Measurements from ENCODE around the gene ELMO1. TPM values are rescaled to one million over a fixed set of nuclear protein-coding genes. Genes with fewer than 3 reads are reported as not detected.
"Not testable (repeated sequence)": the region's sequence is repeated elsewhere in the genome, so short reads cannot be mapped to it uniquely, and the experiment has no call there.

Gene ELMO1
- total RNA-seq, 1 donor from 2014 or later = not detected

DNA sequence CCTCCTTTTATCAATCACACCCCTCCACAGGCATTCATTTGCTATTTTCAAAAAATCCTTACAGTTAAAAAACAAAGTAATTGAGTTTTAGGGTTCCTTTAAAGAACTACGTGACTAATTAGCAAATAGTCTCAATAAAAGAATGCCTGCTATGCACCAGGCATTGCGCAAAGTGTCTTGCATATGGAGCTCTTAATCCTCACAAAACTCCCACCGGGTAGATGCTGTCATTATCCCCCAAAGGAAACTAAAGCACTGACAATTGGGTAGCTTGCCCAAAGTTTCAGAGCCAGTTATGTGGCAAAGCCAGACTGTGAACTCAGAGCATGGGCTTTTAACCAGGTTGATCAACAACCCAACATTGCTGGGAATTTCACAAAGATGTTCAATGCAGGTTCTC, 305.7 kb downstream of the ELMO1 start:
- DNase-seq (ENCODE audit: extremely low spot score, unreplicated experiment) = no peak
- Mint-ChIP-seq H3K27me3 (ENCODE audit: unreplicated experiment) (no peaks in the 10 kb centered on the region), H3K4me3 (ENCODE audit: unreplicated experiment) (no peak overlapping the region), H3K9me3 (ENCODE audit: unreplicated experiment) (peaks cover 16% of the 10 kb centered on the region), H3K4me1 (ENCODE audit: unreplicated experiment) (no peaks in the 10 kb centered on the region), H3K27ac (ENCODE audit: unreplicated experiment) (no peak overlapping the region), H3K36me3 (ENCODE audit: unreplicated experiment) (no peaks in the 10 kb centered on the region)
- TF ChIP-seq, protein P1, sequence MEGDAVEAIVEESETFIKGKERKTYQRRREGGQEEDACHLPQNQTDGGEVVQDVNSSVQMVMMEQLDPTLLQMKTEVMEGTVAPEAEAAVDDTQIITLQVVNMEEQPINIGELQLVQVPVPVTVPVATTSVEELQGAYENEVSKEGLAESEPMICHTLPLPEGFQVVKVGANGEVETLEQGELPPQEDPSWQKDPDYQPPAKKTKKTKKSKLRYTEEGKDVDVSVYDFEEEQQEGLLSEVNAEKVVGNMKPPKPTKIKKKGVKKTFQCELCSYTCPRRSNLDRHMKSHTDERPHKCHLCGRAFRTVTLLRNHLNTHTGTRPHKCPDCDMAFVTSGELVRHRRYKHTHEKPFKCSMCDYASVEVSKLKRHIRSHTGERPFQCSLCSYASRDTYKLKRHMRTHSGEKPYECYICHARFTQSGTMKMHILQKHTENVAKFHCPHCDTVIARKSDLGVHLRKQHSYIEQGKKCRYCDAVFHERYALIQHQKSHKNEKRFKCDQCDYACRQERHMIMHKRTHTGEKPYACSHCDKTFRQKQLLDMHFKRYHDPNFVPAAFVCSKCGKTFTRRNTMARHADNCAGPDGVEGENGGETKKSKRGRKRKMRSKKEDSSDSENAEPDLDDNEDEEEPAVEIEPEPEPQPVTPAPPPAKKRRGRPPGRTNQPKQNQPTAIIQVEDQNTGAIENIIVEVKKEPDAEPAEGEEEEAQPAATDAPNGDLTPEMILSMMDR (IDR thresholded peaks at IDR 0.05) = no peak

DNA sequence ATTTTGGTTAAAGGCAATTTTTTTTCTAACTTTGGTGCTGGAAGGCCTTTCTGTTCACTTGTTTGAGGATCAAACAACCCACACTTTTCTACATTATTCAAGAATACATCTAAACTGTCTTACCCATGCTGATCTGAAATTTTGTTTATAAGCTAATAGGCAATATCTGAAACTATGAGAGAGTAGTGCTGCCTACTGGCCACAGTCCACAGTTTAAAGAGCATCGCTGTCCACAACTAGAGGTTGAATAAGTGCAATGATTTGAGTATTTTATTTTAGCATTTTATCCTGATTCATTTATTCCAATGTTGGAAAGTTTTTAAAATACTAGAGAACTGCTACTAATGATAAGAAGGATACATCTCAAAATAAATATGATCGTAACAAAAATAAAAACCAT, 306.9 kb downstream of the ELMO1 start:
- Mint-ChIP-seq H3K27ac (ENCODE audit: unreplicated experiment) (no peak overlapping the region), H3K27me3 (ENCODE audit: unreplicated experiment) (no peaks in the 10 kb centered on the region), H3K36me3 (ENCODE audit: unreplicated experiment) (no peaks in the 10 kb centered on the region), H3K4me3 (ENCODE audit: unreplicated experiment) (no peak overlapping the region), H3K4me1 (ENCODE audit: unreplicated experiment) (no peaks in the 10 kb centered on the region), H3K9me3 (ENCODE audit: unreplicated experiment) (peaks cover 17% of the 10 kb centered on the region)
- no peak for DNase-seq (ENCODE audit: extremely low spot score, unreplicated experiment)
- TF ChIP-seq, protein P1 (IDR thresholded peaks at IDR 0.05) = peak; percentile 50

DNA sequence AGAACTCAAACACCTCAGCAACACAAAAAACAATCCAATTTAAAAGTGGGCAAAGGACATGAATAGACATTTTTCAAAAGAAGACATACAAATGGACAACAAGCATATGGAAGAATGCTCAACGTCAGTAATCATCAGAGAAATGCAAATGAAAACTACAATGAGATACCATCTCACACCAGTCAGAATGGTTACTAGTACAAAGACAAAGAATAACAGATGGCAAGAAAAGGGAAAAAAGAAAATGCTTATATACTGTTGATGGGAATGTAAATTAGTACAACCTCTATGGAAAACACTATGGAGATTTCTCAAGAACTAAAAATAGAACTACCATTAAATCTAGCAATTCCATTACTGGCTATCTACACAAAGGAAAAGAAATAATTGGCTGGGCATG, 314.8 kb downstream of the ELMO1 start:
- not testable (repeated sequence) for H3K4me1 Mint-ChIP-seq (ENCODE audit: unreplicated experiment); H3K27me3 Mint-ChIP-seq (ENCODE audit: unreplicated experiment); H3K27ac Mint-ChIP-seq (ENCODE audit: unreplicated experiment); H3K36me3 Mint-ChIP-seq (ENCODE audit: unreplicated experiment); DNase-seq (ENCODE audit: extremely low spot score, unreplicated experiment); H3K4me3 Mint-ChIP-seq (ENCODE audit: unreplicated experiment)
- H3K9me3 Mint-ChIP-seq (ENCODE audit: unreplicated experiment) = peaks cover 11% of the 10 kb centered on the region

DNA sequence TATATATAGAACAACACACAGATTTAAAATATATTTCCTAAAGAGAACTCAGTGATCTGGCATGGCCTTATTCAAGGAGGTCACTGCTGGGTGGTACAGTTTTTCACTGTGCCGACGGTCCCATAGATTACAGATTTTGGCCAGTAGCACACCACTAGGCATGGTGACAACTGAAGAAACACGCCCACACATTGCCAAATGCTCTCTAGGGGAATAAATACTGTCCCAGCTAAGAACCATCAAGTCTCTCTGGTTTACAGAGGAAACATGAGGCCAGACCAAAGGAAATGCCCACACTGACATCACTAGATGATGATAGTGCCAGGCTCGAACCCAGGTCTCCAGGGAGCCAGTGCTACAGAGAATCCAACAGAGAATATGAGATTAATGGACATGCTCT, 316.8 kb downstream of the ELMO1 start:
- peaks cover 4% of the 10 kb centered on the region for H3K9me3 Mint-ChIP-seq (ENCODE audit: unreplicated experiment)
- no peaks in the 10 kb centered on the region for H3K4me1 Mint-ChIP-seq (ENCODE audit: unreplicated experiment)
- H3K27me3 Mint-ChIP-seq (ENCODE audit: unreplicated experiment) = no peaks in the 10 kb centered on the region
- no peak for DNase-seq (ENCODE audit: extremely low spot score, unreplicated experiment)
- no peak overlapping the region for H3K27ac Mint-ChIP-seq (ENCODE audit: unreplicated experiment)
- no peak overlapping the region for H3K4me3 Mint-ChIP-seq (ENCODE audit: unreplicated experiment)
- TF ChIP-seq, protein P1 (IDR thresholded peaks at IDR 0.05) = no peak
- H3K36me3 Mint-ChIP-seq (ENCODE audit: unreplicated experiment) = no peaks in the 10 kb centered on the region

DNA sequence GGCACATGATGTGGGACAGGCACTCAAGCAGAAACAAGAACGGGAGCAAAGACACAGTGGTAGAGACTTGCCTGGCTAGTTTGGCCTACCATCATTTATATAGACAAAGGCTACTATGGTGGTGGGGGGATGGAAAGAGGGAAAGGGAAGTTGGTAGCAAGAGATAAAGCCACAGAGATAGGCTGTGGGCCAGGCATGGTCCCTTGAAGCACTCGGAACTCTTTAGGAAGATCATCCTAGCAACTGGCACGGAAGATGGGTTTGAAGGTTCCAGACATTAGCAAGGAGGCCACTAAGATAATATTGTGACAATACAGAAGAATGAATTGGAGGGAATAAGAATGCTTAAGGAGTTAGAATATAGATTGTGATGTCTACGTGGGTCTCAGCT, 319.6 kb downstream of the ELMO1 start:
- Mint-ChIP-seq H3K36me3 (ENCODE audit: unreplicated experiment) (no peaks in the 10 kb centered on the region), H3K9me3 (ENCODE audit: unreplicated experiment) (peaks cover 4% of the 10 kb centered on the region), H3K27ac (ENCODE audit: unreplicated experiment) (no peak overlapping the region), H3K4me3 (ENCODE audit: unreplicated experiment) (no peak overlapping the region), H3K4me1 (ENCODE audit: unreplicated experiment) (no peaks in the 10 kb centered on the region), H3K27me3 (ENCODE audit: unreplicated experiment) (no peaks in the 10 kb centered on the region)
- TF ChIP-seq, protein P1 (IDR thresholded peaks at IDR 0.05) = no peak
- DNase-seq (ENCODE audit: extremely low spot score, unreplicated experiment) = no peak
